Heart left ventricle (tissue), 16 donors: Measurements from ENCODE around the gene FASTK. TPM values are rescaled to one million over a fixed set of nuclear protein-coding genes. Genes with fewer than 3 reads are reported as not detected.

Experiments
- ATAC-seq, 4 donors: fragments of 200-7000 bp; cut with Tn5 transposase; one replicate each; pipeline ENCODE4 v1.9.1; 2020 to 2022; ENCODE audit warnings: moderate library complexity in 4 of 4, mild to moderate bottlenecking in 3 of 4, moderate number of reproducible peaks in 1 of 4
- DNase-seq, 5 donors: peaks; one replicate each; pipeline ENCODE4 v3.0.0-alpha.2; 2020
- H3K27ac ChIP-seq, 12 donors: fragments of 200-600 bp; sonication (generic) in 4 of 12; one replicate each; pipeline versions ENCODE4 v1.5.0 to v1.8.0; 2016 to 2022; ENCODE audit warnings: mild to moderate bottlenecking in 2 of 12
- H3K27me3 ChIP-seq, 9 donors: fragments of 200-600 bp; sonication (generic) in 2 of 9; one replicate each; pipeline versions ENCODE4 v1.5.1 to v1.8.0; 2016 to 2022; ENCODE audit warnings: mild to moderate bottlenecking in 3 of 9
- H3K36me3 ChIP-seq, 9 donors: fragments of 200-600 bp; sonication (generic) in 2 of 9; one replicate each; pipeline versions ENCODE4 v1.5.0 to v1.8.0; 2018 to 2022; ENCODE audit warnings: mild to moderate bottlenecking in 2 of 9
- H3K4me1 ChIP-seq, 12 donors: fragments of 200-600 bp; sonication (generic) in 4 of 12; one replicate each; pipeline versions ENCODE4 v1.5.0 to v1.8.0; 2016 to 2022; ENCODE audit warnings: mild to moderate bottlenecking in 3 of 12
- H3K4me3 ChIP-seq, 12 donors: fragments of 200-600 bp; sonication (generic) in 4 of 12; one replicate each; pipeline versions ENCODE4 v1.5.0 to v1.8.0; 2017 to 2022; ENCODE audit warnings: mild to moderate bottlenecking in 9 of 12, moderate library complexity in 4 of 12
- H3K9me3 ChIP-seq, 12 donors: fragments of 200-600 bp; sonication (generic) in 4 of 12; one replicate each; pipeline versions ENCODE4 v1.5.0 to v1.8.0; 2016 to 2022; ENCODE audit warnings: mild to moderate bottlenecking in 1 of 12
- POLR2A ChIP-seq, 2 donors: fragments of 450-650 bp; IDR thresholded peaks; one replicate each; pipeline ENCODE4 v1.6.1; 2017; ENCODE audit warnings: antibody characterized with exemption in 2 of 2, mild to moderate bottlenecking in 2 of 2, moderate library complexity in 2 of 2
- WGBS, 4 donors: extraction: QIAGEN DNeasy Blood & Tissue Kit in 2 of 4; methylation state at CpG; one replicate each; pipeline versions ENCODE4 v1.1.5 to v1.1.7; 2013 to 2018; 5-methylcytosine and 5-hydroxymethylcytosine counted together
- intact Hi-C, 10 donors: fragments of 100-400 bp; cut with DNase I; formaldehyde crosslinking; loops; one replicate each; pipeline versions ENCODE4 v1.11.1 to v1.14.2; 2022
- polyA plus RNA-seq, 2 donors: library from polyadenylated mRNA; stranded (reverse); fragments of 200-250 nt; gene quantifications; one replicate each; pipeline ENCODE4 v1.2.3, GENCODE V29; 2013
- total RNA-seq, 9 donors: library from RNA; depleted of rRNA in 2 of 9; stranded (reverse); fragments of >200 nt in 2 of 9; fragmentation: NEBNext Ultra II Directional in 3 of 9; extraction: Animal tissue kit (Norgen Biotek cat#: 25700) in 3 of 9; gene quantifications; one replicate each; pipeline versions ENCODE4 v1.1.0 to v1.2.4, GENCODE V29; 2016 to 2023
- TF ChIP-seq, protein P1 (sequence below), 12 donors: fragments of 200-600 bp; sonication (generic) in 4 of 12; IDR thresholded peaks; one replicate each; pipeline versions ENCODE4 v1.5.0 to v1.8.0; 2018 to 2022; ENCODE audit warnings: antibody characterized with exemption in 12 of 12, mild to moderate bottlenecking in 5 of 12
- donor health status: ischemic (EF 13 %, LVEDD 7.1; RV severe dilation, severe dysfunction).
- donor health status: healthy with polysubstance abuse.
- donor health status: DM: no; HTN: yes; CAD: no.
- donor health status: DM: no; HTN: no; CAD: no.
- donor health status: ischemic (EF 25% LVEDD 6.9; RV normal size, moderate dysfunction).
- donor health status: ischemic (EF 25% LVEDD 5.7; RV mildly dilated, moderate dysfunction).
- donor health status: healthy.
- donor health status: DM: yes; HTN: yes; CAD: no.
- donor health status: ischemic (EF 35%, LVEDD 5.7; RV mildly dilated, moderate dysfunction).
- donor health status: nonischemic (EF 11% LVEDD 7.7; RV severe dilation, severe dysfunction).
- donor health status: DM: yes; HTN: yes; CAD: no.
- donor health status: PGD.
- donor health status: ischemic (EF 29% LVEDD 5.4; RV normal size, mild dysfunction).
- donor health status: nonischemic (EF 23%, LVEDD 6.1; RV moderate dilation, normal function).

Gene FASTK
- total and polyA plus RNA-seq, 11 donors, result 59.9 to 168 (median 77.7) TPM

DNA sequence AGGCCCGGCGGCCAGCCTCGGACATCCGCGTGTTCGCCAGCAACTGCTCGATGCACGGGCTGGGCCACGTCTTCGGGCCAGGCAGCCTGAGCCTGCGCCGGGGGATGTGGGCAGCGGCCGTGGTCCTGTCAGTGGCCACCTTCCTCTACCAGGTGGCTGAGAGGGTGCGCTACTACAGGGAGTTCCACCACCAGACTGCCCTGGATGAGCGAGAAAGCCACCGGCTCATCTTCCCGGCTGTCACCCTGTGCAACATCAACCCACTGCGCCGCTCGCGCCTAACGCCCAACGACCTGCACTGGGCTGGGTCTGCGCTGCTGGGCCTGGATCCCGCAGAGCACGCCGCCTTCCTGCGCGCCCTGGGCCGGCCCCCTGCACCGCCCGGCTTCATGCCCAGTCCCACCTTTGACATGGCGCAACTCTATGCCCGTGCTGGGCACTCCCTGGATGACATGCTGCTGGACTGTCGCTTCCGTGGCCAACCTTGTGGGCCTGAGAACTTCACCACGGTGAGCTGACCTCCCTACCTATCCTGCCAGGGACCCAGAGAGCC, 31.6 kb downstream of the FASTK start:
- no peaks in the 10 kb centered on the region for H3K9me3 ChIP-seq
- no peak overlapping the region for H3K4me3 ChIP-seq
- peaks cover 0 to 23% (median 9%) of the 10 kb centered on the region in 12 donors for H3K4me1 ChIP-seq
- intact Hi-C loops, result no loop called here
- 90 to 93% (median 92%) methylated on average over 33 to 38 of the region's 38 CpGs for WGBS, 4 donors
- DNase-seq, result no peak
- peaks cover 0 to 21% (median 7%) of the 10 kb centered on the region in 9 donors for H3K36me3 ChIP-seq
- TF ChIP-seq POLR2A (IDR thresholded peaks at IDR 0.05), result no peak
- TF ChIP-seq, protein P1, sequence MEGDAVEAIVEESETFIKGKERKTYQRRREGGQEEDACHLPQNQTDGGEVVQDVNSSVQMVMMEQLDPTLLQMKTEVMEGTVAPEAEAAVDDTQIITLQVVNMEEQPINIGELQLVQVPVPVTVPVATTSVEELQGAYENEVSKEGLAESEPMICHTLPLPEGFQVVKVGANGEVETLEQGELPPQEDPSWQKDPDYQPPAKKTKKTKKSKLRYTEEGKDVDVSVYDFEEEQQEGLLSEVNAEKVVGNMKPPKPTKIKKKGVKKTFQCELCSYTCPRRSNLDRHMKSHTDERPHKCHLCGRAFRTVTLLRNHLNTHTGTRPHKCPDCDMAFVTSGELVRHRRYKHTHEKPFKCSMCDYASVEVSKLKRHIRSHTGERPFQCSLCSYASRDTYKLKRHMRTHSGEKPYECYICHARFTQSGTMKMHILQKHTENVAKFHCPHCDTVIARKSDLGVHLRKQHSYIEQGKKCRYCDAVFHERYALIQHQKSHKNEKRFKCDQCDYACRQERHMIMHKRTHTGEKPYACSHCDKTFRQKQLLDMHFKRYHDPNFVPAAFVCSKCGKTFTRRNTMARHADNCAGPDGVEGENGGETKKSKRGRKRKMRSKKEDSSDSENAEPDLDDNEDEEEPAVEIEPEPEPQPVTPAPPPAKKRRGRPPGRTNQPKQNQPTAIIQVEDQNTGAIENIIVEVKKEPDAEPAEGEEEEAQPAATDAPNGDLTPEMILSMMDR (IDR thresholded peaks at IDR 0.05), result no peak
- H3K27me3 ChIP-seq, result peaks cover 0 to 3% (median 0%) of the 10 kb centered on the region in 9 donors
- no peak for ATAC-seq
- no peak overlapping the region for H3K27ac ChIP-seq

DNA sequence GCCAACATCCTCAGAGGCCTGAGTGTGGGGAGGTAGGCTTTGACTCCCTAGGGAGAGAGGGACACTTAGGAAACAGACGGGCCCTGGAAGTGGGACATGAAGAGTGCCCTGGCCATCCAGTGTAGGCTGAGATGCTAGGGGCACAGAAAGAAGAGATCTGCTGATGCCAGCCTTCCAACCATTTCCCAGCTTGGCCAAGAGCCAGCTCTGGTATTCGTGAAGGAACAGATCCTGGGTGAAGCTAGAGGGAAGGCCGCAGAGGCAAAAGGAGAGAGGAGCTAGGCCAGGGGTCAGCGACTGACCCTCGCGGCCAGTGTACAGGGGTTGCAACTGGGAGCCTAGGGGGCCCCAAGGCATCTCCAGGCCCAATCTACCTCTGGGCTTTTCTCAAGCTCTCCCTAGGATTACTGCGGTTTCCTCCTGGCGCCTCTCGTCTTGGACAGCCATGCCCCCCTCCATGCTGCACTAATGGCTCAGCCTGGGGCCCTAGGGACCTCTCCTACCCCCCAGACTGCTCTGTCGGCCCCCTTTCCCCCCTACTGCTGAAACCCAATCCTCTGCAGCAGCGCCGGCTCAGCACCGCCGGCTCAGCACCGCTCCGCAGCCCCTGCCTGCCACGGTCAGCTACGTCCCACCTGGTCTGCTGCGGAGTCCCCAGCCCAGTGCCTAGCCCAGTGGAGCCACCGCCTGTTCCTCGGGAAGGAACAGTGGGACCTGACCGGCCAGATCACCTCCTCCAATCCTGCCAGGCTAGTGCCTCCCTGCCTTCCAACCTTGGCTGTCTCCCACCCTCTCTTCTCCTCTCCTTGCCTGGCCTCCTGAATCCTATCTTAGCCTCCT, 32.4 kb downstream of the FASTK start, which contains the start of gene ASIC3:
Gene ASIC3, plus strand, starts transcription at position 556 of the 840 bp plus-strand sequence. CDS start 355 bp downstream, outside the sequence.
- WGBS, 4 donors, result 72 to 79% (median 76%) methylated on average over 18 to 22 of the region's 22 CpGs
- Histone ChIP-seq H3K4me1 (peaks cover 0 to 17% (median 9%) of the 10 kb centered on the region in 12 donors), H3K27me3 (peaks cover 0 to 3% (median 0%) of the 10 kb centered on the region in 9 donors), H3K36me3 (peaks cover 0 to 24% (median 7%) of the 10 kb centered on the region in 9 donors), H3K9me3 (no peaks in the 10 kb centered on the region), H3K4me3 (no peak within 1 kb of the TSS), H3K27ac (no peak within 1 kb of the TSS)
- DNase-seq (no peak), ATAC-seq (no peak)
- intact Hi-C loops, result no loop called here
- TF ChIP-seq POLR2A (IDR thresholded peaks at IDR 0.05), result no peak
- TF ChIP-seq, protein P1 (IDR thresholded peaks at IDR 0.05), result no peak

DNA sequence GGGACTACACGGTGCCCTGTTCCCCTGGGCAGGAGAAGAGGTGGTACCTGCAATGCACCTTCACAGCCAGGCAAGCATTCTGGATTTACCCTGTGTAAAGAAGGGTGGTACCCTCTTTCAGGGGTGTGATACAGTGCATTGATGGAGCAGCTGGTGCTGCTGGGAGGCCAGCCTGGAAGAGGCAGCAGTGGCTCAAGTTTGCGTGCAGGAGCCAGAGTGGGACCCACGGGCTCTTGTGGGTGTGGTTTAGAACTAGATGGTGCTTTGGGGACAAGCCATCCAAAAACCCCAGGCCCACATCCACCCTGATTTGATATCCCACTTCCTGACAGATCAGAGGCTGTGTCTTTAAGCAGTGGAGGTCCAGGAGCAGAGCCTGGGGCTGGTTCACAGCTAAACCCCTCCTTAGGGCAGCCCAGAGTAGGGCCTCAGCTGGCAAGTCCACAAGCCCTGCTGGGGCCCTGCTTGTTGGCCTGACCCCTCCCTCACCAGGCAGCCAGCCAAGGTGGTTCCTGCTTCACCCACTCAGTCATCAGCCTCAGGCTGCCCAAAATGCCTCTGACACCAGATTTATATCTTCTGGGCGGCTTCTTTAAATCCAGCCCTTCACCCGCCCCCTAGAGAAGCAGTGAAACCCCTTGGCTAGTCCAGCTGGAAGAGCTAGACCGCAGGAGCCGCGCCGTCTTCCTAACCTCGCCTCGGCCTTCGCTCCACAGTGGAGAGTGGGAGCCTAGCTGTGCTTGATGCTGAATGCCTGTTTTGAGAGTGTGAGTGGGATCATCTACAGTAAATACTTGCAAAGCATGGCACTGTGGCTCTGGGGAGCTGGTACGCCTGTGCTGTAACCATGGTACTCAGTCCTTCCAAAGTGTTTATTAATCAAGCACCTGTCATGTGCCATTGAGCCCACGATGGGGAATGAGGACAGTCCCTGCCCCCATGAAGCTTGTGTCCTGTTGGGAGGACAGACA, 33.7 kb downstream of the FASTK start:
- H3K27me3 ChIP-seq, result peaks cover 0 to 3% (median 0%) of the 10 kb centered on the region in 9 donors
- intact Hi-C loops, result no loop called here
- no peak for TF ChIP-seq POLR2A (IDR thresholded peaks at IDR 0.05)
- TF ChIP-seq, protein P1 (IDR thresholded peaks at IDR 0.05), result no peak
- no peak overlapping the region for H3K27ac ChIP-seq
- no peaks in the 10 kb centered on the region for H3K9me3 ChIP-seq
- DNase-seq (no peak), ATAC-seq (no peak)
- peaks cover 0 to 17% (median 8%) of the 10 kb centered on the region in 12 donors for H3K4me1 ChIP-seq
- WGBS, 4 donors, result 63 to 70% (median 68%) methylated on average over 13 to 14 of the region's 14 CpGs
- H3K36me3 ChIP-seq, result peaks cover 0 to 34% (median 15%) of the 10 kb centered on the region in 9 donors
- no peak overlapping the region for H3K4me3 ChIP-seq
